ENCODE results near the gene MYO15B. TPM values are rescaled to one million over a fixed set of nuclear protein-coding genes. Genes with fewer than 3 reads are reported as not detected.

MYO15B gene
- polyA plus RNA-seq (2013, experiment 1 of 2; ENCODE audit: insufficient read length), result 6.0 TPM
- 8.8 TPM for polyA plus RNA-seq (2013, experiment 2 of 2; ENCODE audit: insufficient read length)

DNA sequence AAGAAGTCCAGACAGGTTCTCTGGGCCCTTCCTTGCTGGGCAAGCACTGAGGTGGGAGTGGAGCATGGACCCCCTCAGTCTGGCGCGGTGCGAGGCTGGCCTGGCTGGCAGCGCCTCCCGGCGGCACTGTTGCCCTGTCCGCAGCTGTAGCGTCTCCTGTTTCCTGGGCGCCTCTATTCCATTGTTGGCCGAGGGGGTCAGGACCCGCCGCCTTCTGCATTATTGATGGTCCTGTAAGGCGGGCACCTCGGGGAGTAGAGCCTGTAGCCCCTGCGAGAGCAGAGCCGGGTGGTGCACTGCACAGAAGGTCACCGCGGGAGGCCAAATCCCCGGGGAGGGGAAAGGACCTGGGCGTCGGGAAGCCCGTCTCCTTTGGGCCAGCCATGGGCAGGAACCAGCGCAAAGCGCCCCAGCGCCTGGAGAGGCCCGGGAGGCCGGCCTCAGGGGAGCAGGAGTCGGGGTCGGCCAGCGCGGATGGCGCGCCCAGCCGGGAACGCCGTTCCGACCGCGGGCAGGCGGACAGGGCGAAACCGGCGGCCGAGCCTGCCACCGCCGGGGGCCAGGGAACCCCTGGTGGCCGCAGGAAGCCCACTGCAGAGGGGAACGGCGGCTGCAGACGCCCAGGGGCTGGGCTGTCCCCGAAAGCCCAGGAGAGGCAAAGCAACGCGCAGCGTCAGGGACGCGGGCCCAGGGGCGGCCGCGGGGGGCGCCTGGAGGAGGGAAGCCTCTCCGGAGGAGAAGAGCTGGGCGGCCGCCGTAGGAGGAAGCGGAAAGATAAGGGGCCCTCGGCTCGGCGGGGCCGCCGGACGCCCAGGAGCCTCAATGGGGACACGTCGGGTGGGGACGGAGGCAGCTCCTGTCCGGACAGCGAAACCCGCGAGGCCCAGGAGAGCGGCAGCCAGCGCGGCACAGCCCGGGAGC is at the start of gene MYO15B:
TSS of gene MYO15B (plus strand) at position 126 of the 921 bp plus-strand sequence. CDS start at position 384, 258 bp downstream.
- DNase-seq, result peak; percentile 30

DNA sequence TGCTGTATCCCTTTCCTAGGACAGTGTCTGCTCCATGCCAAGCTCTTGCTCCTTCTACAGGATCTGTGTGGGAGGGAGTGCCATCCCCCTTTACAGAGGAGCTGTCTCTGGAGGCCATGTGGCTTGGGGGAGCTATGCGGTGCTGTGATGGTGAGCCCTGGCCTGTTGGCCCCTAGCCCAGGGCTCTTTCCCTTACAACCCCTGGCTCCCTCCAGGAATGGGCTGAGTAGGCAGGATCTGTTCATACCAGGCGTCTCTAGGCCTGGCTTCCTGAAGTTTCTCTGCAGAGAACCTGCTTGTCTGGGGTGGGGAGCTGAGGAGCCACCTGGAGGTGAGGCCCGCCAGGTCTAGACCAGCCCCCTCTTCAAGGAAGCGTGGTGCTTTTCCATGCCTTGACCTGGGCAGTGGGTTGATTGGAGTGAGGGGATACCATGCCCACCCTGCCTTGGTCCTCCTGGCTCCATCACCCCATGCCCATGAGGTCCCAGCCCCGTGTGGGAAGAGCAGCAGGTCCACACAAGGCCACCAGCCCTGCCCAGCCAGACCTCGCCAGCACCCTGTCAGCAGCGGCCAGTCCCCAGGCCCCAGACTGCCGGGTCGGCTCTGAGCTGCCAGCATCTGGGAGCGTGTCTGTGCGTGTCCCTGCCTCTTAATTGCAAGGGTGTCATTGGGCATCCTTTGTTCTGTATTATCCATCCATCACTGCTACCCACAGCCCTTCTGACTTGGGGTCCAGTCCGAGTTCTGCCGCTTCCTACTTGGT is 47.5 kb upstream of the MYO15B start:
- no peak for DNase-seq

GRCh38 chr17:75540923-75541503 is 46.6 kb upstream of the MYO15B start:
- DNase-seq, result no peak

DNA sequence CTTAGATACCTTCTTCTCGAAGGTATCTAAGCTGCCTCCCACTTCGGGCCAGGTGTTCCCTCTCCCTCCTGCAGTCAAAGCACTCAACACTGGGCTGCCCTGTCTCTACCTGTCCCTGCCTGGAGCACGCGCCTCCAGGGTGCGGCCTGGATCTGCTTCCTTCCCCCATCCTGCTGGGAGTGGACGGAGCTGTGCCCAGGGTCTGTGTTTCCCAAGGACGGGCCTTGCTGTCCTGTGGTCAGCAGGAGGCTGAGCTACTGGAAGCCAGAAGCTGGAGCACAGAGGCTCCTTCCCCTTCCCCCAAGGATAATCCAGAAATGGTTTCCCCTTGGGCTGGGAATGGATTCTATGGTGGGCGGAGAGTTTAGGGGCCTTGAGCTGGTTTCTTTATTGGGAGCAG is 45.4 kb upstream of the MYO15B start:
- no peak for DNase-seq

GRCh38 chr17:75542728-75543336 is 44.8 kb upstream of the MYO15B start:
- DNase-seq, result no peak

- no peak for DNase-seq
Measured at GRCh38 chr17:75544250-75544649, 43.4 kb upstream of the MYO15B start.

DNA sequence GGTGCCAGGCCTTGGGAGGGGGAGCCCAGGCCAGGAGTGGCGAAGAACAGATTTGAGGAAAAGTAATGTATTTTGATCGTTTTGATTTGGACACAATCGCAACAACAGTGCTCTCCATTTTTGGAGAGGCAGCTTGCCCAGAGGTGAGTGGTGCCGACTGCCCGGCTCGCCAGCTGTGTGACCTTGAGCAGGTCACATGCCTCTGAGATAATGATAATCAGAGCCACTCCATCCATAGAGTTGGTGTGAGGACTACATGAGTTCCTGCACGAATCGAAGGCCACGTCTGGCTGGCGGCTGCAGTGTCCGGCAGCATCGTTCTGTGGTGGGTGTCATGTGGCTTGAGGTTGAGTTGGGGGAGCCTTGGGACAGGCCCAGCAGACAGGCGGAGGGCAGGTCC is 41.4 kb upstream of the MYO15B start:
- DNase-seq, result no peak

DNA sequence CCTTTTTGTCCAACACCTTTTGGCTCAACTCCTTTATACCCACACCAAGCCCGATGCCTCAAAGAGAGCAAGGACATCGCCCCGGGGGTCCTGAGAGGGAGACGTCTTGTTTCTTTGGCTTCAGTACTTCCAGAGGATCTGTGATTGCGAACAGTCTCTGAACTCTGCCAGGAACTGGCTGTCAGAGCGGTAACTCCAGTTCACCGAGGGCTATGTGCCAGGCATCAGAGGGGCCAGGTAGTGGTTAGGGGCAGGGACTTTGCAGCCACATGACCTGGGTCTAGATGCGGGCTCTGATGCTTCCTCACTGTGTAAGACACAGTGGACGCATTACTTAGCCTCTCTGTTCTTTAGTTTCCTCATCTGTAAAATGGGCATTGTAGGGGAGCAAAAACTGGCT is 40.5 kb upstream of the MYO15B start:
- no peak for DNase-seq

- DNase-seq, result no peak
Measured at GRCh38 chr17:75548813-75549212, 38.8 kb upstream of the MYO15B start.

DNA sequence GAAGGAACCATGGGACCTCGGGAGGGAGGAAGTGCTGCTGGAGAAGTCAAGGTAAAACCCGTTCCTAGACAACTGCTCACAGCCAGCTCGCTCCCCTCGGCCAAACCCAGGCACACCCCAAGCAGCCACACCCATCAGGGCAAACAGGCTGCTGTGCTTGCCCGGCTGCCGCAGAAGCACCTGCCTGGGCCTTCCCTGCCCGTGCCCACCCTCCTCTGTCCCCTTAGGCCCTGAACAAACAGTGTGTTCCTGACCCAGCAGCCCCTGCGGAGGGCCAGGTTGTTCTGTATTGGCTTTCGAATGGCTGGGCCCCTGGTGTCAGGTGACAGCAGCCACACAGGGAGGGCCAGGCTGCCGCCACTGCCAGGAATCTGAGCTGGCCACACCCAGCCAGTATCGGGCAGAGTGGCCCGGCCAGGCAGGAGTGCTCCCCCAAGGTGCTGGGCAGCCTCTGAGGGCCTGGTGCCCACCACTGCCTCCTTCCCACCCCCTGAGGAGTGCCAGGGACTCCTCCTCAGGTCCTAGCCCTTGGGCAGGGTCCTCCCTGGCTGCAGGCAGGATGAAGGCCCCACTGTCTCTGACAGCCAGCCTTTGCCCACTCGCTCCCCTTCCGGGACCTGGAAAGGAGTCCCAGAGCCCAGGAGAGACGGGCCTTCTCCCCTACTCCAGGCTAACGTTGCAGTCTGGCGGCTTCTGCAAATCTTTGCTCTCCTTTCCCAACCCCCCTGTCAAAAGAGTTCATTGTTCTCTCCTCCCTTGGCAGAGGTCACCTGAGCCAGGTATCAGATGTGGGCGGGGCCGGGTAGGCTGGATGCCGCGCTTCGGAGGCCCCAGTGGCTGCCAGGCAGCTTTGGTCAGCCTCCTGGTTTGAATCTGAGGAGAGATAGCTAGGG is 38.1 kb upstream of the MYO15B start:
- no peak for DNase-seq

- DNase-seq, result no peak
Measured at GRCh38 chr17:75550139-75550465, 37.5 kb upstream of the MYO15B start.

GRCh38 chr17:75551266-75551665 is 36.3 kb upstream of the MYO15B start:
- DNase-seq, result peak; percentile 27

DNA sequence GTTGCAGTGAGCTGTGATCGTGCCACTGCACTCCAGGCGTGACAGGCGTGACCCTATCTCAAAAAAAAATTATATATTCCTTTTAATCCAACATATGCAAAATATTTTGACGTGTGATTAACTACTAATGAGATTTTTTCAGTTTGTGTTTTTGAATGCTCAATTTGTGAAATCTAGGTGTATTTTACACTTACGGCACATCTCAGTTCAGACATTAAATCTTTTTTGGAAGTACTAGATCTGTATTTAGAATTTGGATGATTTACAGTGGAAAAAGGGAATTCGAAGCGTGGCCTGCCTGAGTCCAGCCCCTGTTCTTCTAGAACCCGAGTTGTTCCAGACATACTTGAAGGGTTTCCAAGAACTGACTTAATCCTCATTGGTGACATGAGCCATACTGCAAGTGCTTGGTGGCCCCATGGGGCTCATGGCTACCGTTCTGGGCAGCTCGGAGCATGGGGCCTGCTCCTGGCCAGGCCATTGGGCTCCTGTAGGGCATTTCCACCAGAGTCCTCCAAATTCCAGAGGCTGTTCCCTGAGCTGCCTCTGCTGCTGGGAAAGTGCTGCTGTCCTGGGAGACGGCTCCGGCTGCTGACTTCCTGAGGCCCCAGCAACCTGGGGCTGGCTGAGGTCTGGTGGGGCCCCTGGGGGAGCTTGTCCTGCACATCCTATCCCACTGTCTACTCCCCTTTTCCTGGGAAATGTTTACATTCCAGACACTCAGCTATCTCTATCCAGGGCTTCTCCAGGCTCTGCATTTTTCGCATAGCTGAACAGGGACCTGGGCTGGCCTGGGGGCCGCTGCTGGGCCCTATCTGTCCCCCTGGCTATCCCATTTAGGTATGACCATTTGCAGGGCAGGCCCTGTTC is 34.9 kb upstream of the MYO15B start:
- DNase-seq, result peak; percentile 60

DNA sequence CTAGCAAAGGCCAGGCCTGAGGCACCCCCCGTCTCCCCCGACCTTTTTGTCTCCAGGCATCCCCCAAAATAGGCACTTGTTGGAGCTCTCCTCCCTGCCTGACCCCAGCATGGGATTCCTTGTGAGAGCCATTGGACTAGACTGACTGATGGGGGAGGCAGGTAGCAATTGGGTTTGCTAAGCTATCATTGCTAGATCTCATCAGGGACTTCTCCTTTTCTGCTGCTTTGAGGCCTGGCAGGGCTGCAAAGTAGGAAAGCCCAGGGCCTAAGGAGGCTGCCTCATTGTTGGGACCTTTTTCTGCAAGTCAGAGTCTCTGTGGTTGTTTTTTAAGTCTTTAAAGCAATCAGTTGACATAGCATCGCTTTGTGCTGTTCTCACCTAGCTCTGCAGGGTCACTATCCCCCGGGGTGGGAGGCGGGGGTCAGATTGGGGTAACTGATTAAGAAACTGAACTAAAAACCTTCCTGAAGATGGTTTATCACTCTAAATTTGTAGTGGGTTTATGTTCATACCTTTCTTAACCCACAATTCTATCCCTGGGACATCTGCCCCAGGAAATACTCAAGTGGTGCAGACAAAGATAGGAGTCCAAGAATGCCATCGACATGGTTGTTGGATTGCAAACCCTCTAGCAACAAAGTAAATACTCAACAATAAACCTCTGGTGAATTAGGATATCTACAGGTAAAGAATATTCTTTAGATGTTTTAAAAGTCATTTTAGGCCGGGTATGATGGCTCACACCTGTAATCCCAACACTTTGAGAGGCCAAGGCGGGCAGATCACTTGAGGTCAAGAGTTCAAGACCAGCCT is 34.1 kb upstream of the MYO15B start:
- no peak for DNase-seq

- no peak for DNase-seq
Measured at GRCh38 chr17:75555679-75556153, 31.9 kb upstream of the MYO15B start.

DNA sequence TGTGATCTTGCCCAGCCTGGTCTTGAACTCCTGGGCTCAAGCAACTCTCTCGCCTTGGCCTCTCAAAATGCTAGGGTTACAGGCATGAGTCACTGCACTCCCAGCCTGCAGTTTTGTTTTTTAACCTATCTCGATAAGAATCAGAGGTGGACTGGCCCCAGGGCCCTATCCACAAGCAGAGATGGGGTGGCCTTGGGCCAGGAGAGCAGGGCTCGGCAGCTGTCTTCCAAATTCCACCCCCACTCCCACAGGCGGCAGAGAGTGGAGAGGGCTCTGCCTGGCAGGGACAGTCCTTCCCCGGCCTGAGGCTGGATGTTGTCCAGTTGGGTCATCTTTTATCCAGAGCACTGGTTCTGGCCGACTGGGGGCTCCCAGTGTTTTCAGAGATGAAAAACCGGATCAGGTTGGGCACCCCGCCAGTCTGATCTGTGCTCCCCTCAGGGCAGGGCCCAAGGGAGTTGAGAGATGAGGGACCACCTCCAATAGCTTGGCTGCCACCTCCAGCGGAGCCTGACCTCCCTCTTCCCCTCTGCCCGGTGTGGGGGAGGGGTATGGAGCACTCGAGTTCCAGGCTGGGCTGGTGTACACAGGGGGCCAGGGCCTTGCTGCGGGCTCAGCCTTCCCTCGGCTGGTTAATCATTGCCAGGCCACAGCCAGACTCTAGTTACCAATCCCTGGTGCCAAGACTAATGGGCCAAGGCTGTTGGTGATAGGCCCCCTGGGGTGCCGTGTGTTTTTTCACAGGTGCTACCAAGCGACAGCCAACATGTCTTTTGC is 30.3 kb upstream of the MYO15B start:
- no peak for DNase-seq

- no peak for DNase-seq
Measured at GRCh38 chr17:75557852-75558665, 29.5 kb upstream of the MYO15B start.
